GM10248 (cell line): ENCODE data around the gene ZNF18.

Source experiments
- CTCF ChIA-PET: fragments of 300-600 bp; sonication (Branson Sonifier 250); formaldehyde crosslinking; extraction: SDS; loops from one replicate; lab custom pipeline; 2021; ENCODE audit warnings: antibody characterized with exemption; lab: Yijun Ruan, JAX
- POLR2A ChIA-PET: fragments of 350-650 bp; sonication (Branson Sonifier 250); formaldehyde crosslinking; extraction: SDS; loops from one replicate; lab custom pipeline; 2020; ENCODE audit warnings: antibody characterized with exemption; lab: Yijun Ruan, JAX
- DNase-seq: peaks from one replicate; pipeline ENCODE4 v3.0.0; 2012; ENCODE audit errors: extremely low spot score
- TF ChIP-seq, protein P1 (sequence below): IDR thresholded peaks from 2 replicates; pipeline ENCODE4 v1.5.1; 2012; ENCODE audit warnings: mild to moderate bottlenecking, low read depth; ENCODE audit errors: extremely low read depth, missing control alignments, control extremely low read depth

The ZNF18 gene

GRCh38 chr17:12021623-12022140 is 24.4 kb upstream of the ZNF18 start:
- CTCF ChIA-PET: interaction anchor here (1.1 to 2.1 kb wide), 4 partner anchors 10 to 97 kb away, joined by 3 to 9 read pairs (median 4); partner anchors contain the start of gene ZNF18
- POLR2A ChIA-PET: interaction anchor here (1.2 kb wide), 1 partner anchor 24 kb away, joined by 7 read pairs; the partner anchor contains the start of gene ZNF18
- TF ChIP-seq, protein P1, sequence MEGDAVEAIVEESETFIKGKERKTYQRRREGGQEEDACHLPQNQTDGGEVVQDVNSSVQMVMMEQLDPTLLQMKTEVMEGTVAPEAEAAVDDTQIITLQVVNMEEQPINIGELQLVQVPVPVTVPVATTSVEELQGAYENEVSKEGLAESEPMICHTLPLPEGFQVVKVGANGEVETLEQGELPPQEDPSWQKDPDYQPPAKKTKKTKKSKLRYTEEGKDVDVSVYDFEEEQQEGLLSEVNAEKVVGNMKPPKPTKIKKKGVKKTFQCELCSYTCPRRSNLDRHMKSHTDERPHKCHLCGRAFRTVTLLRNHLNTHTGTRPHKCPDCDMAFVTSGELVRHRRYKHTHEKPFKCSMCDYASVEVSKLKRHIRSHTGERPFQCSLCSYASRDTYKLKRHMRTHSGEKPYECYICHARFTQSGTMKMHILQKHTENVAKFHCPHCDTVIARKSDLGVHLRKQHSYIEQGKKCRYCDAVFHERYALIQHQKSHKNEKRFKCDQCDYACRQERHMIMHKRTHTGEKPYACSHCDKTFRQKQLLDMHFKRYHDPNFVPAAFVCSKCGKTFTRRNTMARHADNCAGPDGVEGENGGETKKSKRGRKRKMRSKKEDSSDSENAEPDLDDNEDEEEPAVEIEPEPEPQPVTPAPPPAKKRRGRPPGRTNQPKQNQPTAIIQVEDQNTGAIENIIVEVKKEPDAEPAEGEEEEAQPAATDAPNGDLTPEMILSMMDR: no peak
- DNase-seq: no peak

DNA sequence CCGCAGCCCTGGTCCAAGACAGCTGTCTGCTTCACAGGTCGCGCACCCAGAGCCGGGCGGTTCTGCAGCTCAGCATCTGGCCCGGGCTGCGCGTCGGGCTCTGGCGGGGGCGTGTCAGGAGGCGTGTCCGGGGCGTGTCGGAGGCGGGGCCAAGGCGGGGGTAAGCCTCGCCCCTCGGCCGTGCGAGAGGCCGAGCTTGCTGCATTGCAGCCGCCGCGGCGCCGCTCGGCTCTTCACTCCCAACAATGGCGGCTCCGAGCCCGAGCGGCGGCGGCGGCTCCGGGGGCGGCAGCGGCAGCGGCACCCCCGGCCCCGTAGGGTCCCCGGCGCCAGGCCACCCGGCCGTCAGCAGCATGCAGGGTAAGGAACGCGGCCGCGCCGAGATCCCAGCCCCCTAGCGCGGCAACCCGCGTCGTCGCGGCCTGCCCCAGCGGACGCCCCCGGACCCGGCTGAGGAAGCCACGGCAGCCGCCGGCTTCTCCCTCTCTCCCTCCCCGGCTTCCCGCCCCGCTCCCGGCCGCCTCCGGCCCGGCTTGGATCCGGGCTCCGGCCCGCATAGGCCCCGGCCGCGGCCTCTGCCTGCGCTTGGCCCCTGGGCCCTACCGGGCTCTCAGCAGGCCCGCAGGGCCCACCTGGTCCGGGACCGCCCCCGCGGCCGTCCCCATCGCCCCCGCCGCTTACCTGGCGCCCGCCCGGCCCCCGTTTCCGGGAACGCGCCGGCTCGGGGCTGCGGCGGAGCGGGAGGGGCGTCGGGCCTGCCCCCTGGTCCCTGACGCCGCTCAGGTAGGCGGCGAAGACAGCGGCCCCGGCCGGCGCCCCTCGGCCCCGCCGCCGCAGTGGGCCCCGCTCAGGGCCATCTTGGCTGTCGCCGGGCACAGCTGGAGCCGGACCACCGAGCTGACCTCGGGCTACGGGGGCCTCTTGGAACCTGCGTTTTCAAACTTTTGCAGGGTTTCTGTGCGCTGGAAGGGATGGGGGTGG is 23.7 kb upstream of the ZNF18 start, which contains the start of gene MAP2K4:
Gene MAP2K4, plus strand, starts transcription at position 236 of the 981 bp plus-strand sequence. Its CDS starts 10 bp downstream, at position 246.
- peak; percentile 98 for DNase-seq
- CTCF ChIA-PET: interaction anchor here (0.7 to 2.1 kb wide), 7 partner anchors 9 to 25 kb away, joined by 3 to 9 read pairs (median 3); no protein-coding TSS in a partner anchor
- TF ChIP-seq, protein P1: no peak
- POLR2A ChIA-PET: interaction anchor here (0.5 to 2.1 kb wide), 4 partner anchors 17 to 1868 kb away, joined by 3 to 24 read pairs (median 4); partner anchors contain the start of gene ZNF18

- no peak for DNase-seq
- TF ChIP-seq, protein P1: no peak
- ChIA-PET CTCF (interaction anchor here (0.8 to 2.4 kb wide), 4 partner anchors 9 to 24 kb away, joined by 3 to 9 read pairs (median 4); partner anchors contain the start of gene ZNF18), POLR2A (no interaction called here)
These were observed 10.2 kb upstream of the ZNF18 start for GRCh38 chr17:12007466-12007865.

- TF ChIP-seq, protein P1: no peak
- DNase-seq: no peak
- ChIA-PET POLR2A (no interaction called here), CTCF (interaction anchor here (0.7 kb wide), 1 partner anchor 21 kb away, joined by 3 read pairs; the partner anchor contains the start of gene MAP2K4)
These were observed 2.4 kb upstream of the ZNF18 start for GRCh38 chr17:11999696-12000095.

- no peak for DNase-seq
- ChIA-PET CTCF (interaction anchor here (0.9 to 1.0 kb wide), 2 partner anchors 10 to 18 kb away, joined by 4 to 5 read pairs; no protein-coding TSS in a partner anchor), POLR2A (interaction anchor here (1.0 to 1.3 kb wide), 3 partner anchors 22 to 1020 kb away, joined by 3 to 24 read pairs (median 7); partner anchors contain the start of genes ELAC2 and MAP2K4)
- TF ChIP-seq, protein P1: no peak
These were observed 628 bp upstream of the ZNF18 start for GRCh38 chr17:11997972-11998233.

GRCh38 chr17:11996722-11997146 is 541 bp downstream of the ZNF18 start:
- CTCF ChIA-PET: interaction anchor here (0.9 to 2.3 kb wide), 8 partner anchors 9 to 1350 kb away, joined by 3 to 13 read pairs (median 4); no protein-coding TSS in a partner anchor
- POLR2A ChIA-PET: interaction anchor here (1.0 to 1.3 kb wide), 3 partner anchors 23 to 1022 kb away, joined by 3 to 24 read pairs (median 7); partner anchors contain the start of genes ELAC2 and MAP2K4
- DNase-seq: peak; percentile 42
- TF ChIP-seq, protein P1: no peak
